HG02884 (cell line): ENCODE data around the gene MCUB.

Experiments used
- ATAC-seq: cut with Tn5 transposase; IDR thresholded peaks from one replicate; pipeline ENCODE4 v1.9.1; 2021; ENCODE audit warnings: mild to moderate bottlenecking, moderate library complexity; ENCODE audit not compliant: unreplicated experiment

Gene MCUB

DNA sequence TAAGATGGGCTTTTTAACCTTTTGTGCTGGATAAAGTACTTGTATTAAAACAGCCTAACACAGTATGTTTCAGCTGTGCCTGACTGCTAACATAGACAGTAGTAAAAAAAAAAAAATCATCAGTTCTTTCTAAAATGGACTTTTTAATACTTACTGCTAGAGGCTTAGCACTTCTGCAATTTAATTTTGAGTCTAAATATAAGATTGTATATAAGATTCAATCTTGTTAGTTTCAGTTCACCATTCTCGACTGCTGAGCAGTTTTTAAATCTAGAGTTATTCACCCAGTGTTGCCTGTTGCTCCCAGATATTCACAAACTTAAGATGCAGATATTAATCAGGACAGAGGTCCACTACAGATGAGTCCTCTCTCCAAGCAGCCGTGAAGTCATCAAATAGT lies 163.1 kb downstream of the MCUB start:
- ATAC-seq: no peak

DNA sequence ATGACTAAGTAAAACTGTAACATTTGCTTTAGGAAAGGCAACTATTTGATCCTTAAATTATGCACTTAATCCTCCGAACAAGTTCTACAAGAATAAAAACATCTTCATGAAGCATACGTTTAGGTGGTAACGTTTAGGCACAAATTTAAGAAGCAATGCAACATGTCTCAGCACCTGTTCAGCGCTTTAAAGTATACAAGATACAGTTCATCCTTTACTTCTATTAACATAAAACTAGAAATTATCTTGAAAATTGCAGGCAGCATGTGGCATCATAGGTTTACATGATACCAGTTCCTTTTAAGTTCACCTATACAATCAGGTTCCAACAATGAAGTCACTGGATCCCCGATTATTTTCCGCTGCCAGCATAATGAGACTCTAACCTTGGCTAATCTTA lies 168.3 kb downstream of the MCUB start:
- no peak for ATAC-seq

DNA sequence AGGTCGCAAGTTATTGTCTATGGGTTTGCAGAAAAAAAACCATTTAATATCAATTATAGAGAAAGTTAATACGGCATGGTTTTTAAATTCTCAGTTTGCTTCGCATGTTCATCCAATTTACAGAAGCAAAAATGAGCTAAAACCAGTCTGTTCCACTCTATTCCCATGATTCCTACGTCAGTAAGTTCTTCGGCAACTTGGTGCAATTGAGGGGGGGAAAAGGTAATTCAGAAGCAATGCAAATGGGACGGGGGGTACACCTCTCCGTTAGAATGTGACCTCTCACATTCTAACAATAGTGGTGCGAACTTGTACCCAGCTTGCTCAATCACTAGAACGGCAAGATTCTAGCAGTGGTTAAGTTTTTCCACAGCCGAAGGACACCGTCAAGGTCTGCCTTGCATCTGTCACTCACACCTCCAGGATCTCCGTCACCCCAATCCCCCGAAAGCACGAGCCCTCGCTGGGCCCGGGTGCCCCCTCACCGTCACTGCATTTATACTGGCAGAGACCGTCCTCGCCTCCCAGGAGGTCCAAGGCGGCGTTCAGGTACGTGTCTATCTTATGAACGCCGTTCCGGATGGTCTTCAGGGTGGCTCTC lies 169.2 kb downstream of the MCUB start:
- ATAC-seq: no peak

DNA sequence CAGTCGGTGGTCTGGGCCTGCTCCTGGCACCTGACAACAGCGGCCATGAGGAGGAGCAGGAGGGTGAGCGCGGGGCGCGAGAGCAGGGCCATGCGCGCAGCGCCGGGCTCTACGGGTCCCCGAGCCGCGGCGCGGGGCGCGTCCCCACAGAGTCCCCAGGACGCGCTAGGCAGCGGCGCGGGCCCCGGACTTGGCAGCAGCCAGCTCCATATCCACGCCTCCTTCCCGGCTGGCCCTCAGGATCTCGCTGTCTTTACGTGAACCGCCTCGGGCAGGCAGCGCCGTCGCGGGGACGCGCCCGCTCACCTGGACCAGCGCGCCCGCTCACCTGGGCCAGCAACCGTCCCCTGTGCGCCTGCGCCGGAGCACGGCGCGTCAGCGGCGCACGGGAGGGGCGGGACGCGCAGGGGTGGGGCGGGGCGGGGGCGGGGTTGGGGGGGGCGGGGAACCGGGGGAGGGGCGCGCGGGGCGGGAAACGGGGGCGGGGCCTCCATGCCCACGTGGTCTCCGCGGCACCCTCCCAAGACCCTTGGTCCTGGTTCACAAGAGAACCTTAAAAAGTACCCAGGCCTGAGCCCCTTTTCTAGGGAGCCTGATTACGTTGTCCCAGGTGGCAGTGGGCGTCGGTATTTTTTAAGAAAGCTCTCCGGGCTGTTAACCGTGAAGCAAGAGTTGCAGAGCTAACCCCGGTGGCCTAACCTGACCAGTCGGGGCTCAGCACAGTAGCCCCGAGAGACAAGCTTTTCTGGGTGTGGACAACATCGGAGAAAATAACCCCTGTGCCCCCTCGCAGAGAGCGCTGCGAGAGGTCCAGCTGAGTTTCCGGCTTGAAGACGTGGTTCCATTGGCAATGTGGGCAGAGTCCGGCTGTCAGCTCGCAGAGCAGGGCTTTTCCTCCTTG lies 169.9 kb downstream of the MCUB start, which contains the start of gene PLA2G12A:
PLA2G12A (minus strand) TSS at position 353 of the 901 bp plus-strand sequence; CDS start at position 92, 261 bp downstream.
- peak; percentile 74 for ATAC-seq

DNA sequence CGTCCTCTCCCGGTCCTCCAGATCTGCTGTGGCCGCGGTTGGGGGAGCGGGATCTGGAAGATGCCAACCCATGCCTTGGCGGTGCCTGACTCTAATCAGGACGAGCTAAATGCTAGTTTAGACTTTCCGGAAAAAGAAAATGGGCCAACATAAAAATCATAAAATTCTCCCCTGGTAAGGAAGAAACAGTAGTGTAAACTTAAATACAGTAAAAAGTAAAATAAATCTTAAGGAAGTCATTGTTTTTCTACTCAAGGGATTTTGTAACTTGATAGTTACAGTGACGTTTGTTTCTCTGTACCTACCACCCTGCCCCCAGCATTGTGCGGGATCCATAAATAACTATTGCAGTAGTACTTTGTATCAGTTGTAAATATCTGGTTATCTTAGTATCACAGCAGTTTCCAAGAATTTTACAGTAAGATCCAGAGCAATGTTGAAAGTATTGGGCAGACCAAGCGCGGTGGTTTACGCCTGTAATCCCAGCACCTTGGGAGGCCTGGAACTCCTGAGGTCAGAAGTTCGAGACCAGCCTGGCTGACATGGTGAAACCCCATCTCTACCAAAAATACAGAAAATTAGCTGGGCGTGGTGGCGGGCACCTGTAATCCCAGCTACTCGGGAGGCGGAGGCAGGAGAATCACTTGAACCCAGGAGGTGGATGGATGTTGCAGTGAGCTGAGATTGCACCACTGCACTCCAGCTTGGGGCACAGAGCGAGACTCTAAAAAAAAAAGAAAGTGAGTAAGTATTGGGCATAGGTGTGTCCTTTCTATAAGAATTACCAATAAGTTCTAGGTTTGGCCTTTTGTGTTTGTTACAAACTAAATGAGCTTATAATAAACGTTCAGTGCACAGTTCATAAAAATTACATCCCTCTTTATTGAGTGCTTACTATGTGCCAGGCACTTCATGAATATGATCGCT lies 170.8 kb downstream of the MCUB start:
- no peak for ATAC-seq

DNA sequence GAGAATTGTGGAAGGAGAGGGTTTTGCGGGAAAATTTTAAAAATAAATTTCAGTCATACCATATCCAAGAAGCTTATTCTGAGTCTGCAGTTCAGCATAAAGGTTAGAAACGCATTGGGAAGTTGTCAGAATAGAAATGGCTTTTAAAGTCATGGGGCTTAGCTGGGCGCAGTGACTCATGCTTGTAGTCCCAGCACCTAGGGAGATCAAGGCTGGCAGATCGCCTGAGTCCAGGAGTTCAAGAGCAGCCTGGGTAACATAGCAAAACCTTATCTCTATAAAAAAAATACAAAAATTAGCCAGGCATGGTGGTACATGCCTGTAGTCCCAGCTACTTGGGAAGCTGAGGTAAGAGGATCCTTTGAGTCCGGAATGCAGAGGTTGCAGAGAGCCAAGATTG lies 173.7 kb downstream of the MCUB start:
- no peak for ATAC-seq

DNA sequence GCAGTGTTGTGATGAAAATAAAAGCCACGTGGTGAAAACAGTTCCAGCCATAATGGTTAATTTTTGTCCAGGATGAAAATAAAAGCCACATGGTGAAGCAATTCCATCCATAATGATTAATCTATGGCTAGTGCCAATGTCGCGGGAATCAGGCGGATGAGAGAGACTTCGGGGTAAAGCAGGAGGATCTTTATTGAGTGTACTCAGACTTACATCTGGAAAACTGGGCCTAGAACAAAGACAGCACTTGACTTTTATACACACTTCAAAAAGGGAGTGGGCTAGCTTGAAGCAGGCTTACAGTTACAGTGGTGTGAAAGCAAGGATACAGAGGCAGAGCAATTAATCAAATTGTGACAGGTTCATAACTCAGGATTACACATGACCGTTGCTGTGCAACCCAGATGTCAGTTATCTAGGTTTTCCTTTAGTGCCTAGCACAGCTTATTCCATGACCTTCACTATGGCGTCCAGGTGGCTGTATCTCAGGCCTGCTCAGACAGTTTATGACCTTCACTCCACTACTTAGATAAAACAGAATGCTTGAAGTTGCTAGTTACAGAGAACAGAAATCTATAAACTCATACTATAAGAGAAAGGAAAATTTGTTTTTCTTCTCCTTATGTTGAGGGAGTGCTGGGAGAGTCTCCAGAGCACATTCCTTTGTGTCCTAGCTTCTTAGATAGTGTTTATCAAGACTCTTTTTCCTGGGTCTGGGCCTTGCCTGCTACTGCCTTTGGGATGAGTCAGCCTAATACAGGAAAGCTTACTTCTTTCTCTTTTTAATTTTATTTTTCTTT lies 175.7 kb downstream of the MCUB start:
- ATAC-seq: no peak
